Common myeloid progenitor, CD34-positive (primary cell): Measurements from ENCODE around the gene RAD51B.

ENCODE experiments used
- CTCF ChIA-PET: fragments of 350-600 bp; sonication (Branson Sonifier 250); formaldehyde crosslinking; loops from one replicate; lab custom pipeline; 2021; ENCODE audit warnings: antibody characterized with exemption; lab: Charles Lee
- POLR2A ChIA-PET: fragments of 350-600 bp; sonication (Branson Sonifier 250); formaldehyde crosslinking; loops from one replicate; lab custom pipeline; 2021; ENCODE audit warnings: antibody characterized with exemption; lab: Charles Lee
- DNase-seq, 3 donors: peaks; one replicate each; pipeline versions ENCODE4 v3.0.0 to v3.0.0-alpha.2; 2013
- H3K27ac ChIP-seq, 2 experiments: 1 replicate in 1 of 2; 2 replicates in 1 of 2; pipeline ENCODE4 v1.7.0; 2013; ENCODE audit warnings: inconsistent platforms in 2 of 2, low read length in 2 of 2, mild to moderate bottlenecking in 2 of 2, low read depth in 1 of 2, moderate library complexity in 1 of 2; ENCODE audit not compliant: severe bottlenecking in 2 of 2, insufficient read depth in 1 of 2, poor library complexity in 1 of 2
- H3K27me3 ChIP-seq, 5 experiments: replicated peaks in 2 of 5; 1 replicate in 3 of 5; 2 replicates in 2 of 5; pipeline versions ENCODE4 v1.6.1 to v1.7.0; 2013; ENCODE audit warnings: low read length in 4 of 5, mild to moderate bottlenecking in 2 of 5, moderate library complexity in 2 of 5, inconsistent platforms in 1 of 5; ENCODE audit not compliant: insufficient read depth in 5 of 5, control insufficient read depth in 4 of 5
- H3K36me3 ChIP-seq, 4 experiments: 1 replicate in 2 of 4; 2 replicates in 2 of 4; pipeline versions ENCODE4 v1.6.1 to v1.7.0; 2013; ENCODE audit warnings: low read length in 3 of 4, control low read depth in 1 of 4, mild to moderate bottlenecking in 1 of 4; ENCODE audit not compliant: control insufficient read depth in 4 of 4, insufficient read depth in 4 of 4
- H3K4me1 ChIP-seq, 4 experiments: 1 replicate in 3 of 4; 2 replicates in 1 of 4; pipeline versions ENCODE4 v1.6.1 to v1.7.1; 2013; ENCODE audit warnings: low read length in 3 of 4, mild to moderate bottlenecking in 3 of 4, control low read depth in 1 of 4, inconsistent platforms in 1 of 4, moderate library complexity in 1 of 4; ENCODE audit not compliant: control insufficient read depth in 4 of 4, insufficient read depth in 4 of 4; ENCODE audit errors: control extremely low read depth in 1 of 4
- H3K4me3 ChIP-seq, 7 experiments: 1 replicate in 4 of 7; 2 replicates in 3 of 7; pipeline versions ENCODE4 v1.5.1 to v1.7.0; 2013; ENCODE audit warnings: mild to moderate bottlenecking in 7 of 7, low read length in 6 of 7, moderate library complexity in 6 of 7, inconsistent platforms in 2 of 7, low read depth in 2 of 7, control low read depth in 1 of 7; ENCODE audit not compliant: insufficient read depth in 4 of 7, control insufficient read depth in 1 of 7; ENCODE audit errors: extremely low read depth in 1 of 7
- H3K9me3 ChIP-seq, 5 experiments: 1 replicate in 4 of 5; 2 replicates in 1 of 5; pipeline versions ENCODE4 v1.6.1 to v1.7.1; 2013; ENCODE audit warnings: low read length in 4 of 5, mild to moderate bottlenecking in 2 of 5, inconsistent platforms in 1 of 5, low read depth in 1 of 5, moderate library complexity in 1 of 5; ENCODE audit not compliant: control insufficient read depth in 4 of 5, insufficient read depth in 2 of 5; ENCODE audit errors: control extremely low read depth in 1 of 5
- WGBS: methylation state at CpG from one replicate; pipeline ENCODE4 v1.1.5; 2013; ENCODE audit not compliant: insufficient coverage; 5-methylcytosine and 5-hydroxymethylcytosine counted together

The RAD51B gene

GRCh38 chr14:68628605-68629310, 809.2 kb downstream of the RAD51B start:
- H3K4me3 ChIP-seq: peak overlapping the region in 4 of 7 experiments; percentile 15 to 65 (median 42)
- ChIA-PET CTCF (interaction anchor here (1.3 to 3.7 kb wide), 3 partner anchors 9 to 21 kb away, joined by 4 to 12 read pairs (median 6); no protein-coding TSS in a partner anchor), POLR2A (no interaction called here)
- no peaks in the 10 kb centered on the region for H3K9me3 ChIP-seq
- H3K27ac ChIP-seq: no peak overlapping the region
- H3K27me3 ChIP-seq: no peaks in the 10 kb centered on the region
- peak in 2 of 3 donors; percentile 55 to 71 for DNase-seq
- H3K36me3 ChIP-seq: no peaks in the 10 kb centered on the region
- WGBS: 36% methylated on average over 12 of the region's 30 CpGs
- H3K4me1 ChIP-seq: peaks cover 6 to 32% (median 24%) of the 10 kb centered on the region in 4 experiments

GRCh38 chr14:68630081-68630571, 810.5 kb downstream of the RAD51B start:
- no peak for DNase-seq
- no peaks in the 10 kb centered on the region for H3K27me3 ChIP-seq
- ChIA-PET CTCF (interaction anchor here (0.8 to 3.7 kb wide), 7 partner anchors 8 to 383 kb away, joined by 3 to 12 read pairs (median 4); no protein-coding TSS in a partner anchor), POLR2A (no interaction called here)
- no peak overlapping the region for H3K27ac ChIP-seq
- peaks cover 0 to 25% (median 17%) of the 10 kb centered on the region in 4 experiments for H3K4me1 ChIP-seq
- no peak overlapping the region for H3K4me3 ChIP-seq
- 97% methylated on average over 7 of the region's 8 CpGs for WGBS
- H3K9me3 ChIP-seq: no peaks in the 10 kb centered on the region
- no peaks in the 10 kb centered on the region for H3K36me3 ChIP-seq

GRCh38 chr14:68630611-68631393, 811.2 kb downstream of the RAD51B start:
- H3K4me1 ChIP-seq: peaks cover 0 to 25% (median 17%) of the 10 kb centered on the region in 4 experiments
- H3K9me3 ChIP-seq: no peaks in the 10 kb centered on the region
- no peak overlapping the region for H3K4me3 ChIP-seq
- no peak overlapping the region for H3K27ac ChIP-seq
- no peaks in the 10 kb centered on the region for H3K36me3 ChIP-seq
- CTCF ChIA-PET: interaction anchor here (1.1 to 2.5 kb wide), 5 partner anchors 12 to 41 kb away, joined by 3 to 7 read pairs (median 5); no protein-coding TSS in a partner anchor
- WGBS: 96% methylated on average over 9 of the region's 11 CpGs
- no peaks in the 10 kb centered on the region for H3K27me3 ChIP-seq
- DNase-seq: no peak
- POLR2A ChIA-PET: no interaction called here

DNA sequence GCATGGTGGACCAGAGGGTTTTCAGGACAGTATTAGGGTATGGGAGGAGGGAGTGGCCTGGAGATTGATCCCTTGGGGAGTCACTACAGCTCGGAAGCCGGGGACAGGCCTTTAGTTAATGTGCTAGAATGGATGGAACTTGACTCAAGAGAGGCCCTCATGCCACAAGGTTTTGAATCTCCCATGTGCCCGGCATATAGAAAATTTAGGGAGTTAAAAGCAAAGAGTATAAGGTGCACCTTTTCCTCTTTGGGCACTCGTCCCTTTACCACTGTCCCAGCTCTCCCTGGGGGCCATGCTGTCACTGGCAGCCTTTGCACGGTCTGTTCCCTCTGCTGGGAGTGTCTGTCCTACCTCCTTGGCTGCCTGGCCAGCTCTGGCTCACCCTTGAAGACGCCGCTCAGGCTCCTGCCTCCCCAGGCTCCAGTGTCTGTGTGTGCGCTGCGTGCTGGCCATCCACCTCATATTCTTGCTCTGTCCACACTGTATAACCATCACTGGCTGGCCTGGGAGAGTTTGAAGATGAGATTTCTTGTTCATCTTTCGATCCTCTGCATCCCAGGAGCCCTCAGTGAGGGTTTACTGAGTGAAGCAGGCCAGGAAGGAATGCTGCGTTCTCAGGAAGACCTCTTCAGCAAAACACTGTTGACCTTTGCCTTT, 811.9 kb downstream of the RAD51B start:
- Histone ChIP-seq H3K27ac (no peak overlapping the region), H3K27me3 (no peaks in the 10 kb centered on the region), H3K36me3 (no peaks in the 10 kb centered on the region), H3K9me3 (no peaks in the 10 kb centered on the region), H3K4me3 (no peak overlapping the region), H3K4me1 (peaks cover 0 to 25% (median 17%) of the 10 kb centered on the region in 4 experiments)
- CTCF ChIA-PET: interaction anchor here (2.5 kb wide), 1 partner anchor 12 kb away, joined by 7 read pairs; no protein-coding TSS in a partner anchor
- POLR2A ChIA-PET: no interaction called here
- WGBS: 96% methylated on average over 7 of the region's 11 CpGs
- DNase-seq: no peak

DNA sequence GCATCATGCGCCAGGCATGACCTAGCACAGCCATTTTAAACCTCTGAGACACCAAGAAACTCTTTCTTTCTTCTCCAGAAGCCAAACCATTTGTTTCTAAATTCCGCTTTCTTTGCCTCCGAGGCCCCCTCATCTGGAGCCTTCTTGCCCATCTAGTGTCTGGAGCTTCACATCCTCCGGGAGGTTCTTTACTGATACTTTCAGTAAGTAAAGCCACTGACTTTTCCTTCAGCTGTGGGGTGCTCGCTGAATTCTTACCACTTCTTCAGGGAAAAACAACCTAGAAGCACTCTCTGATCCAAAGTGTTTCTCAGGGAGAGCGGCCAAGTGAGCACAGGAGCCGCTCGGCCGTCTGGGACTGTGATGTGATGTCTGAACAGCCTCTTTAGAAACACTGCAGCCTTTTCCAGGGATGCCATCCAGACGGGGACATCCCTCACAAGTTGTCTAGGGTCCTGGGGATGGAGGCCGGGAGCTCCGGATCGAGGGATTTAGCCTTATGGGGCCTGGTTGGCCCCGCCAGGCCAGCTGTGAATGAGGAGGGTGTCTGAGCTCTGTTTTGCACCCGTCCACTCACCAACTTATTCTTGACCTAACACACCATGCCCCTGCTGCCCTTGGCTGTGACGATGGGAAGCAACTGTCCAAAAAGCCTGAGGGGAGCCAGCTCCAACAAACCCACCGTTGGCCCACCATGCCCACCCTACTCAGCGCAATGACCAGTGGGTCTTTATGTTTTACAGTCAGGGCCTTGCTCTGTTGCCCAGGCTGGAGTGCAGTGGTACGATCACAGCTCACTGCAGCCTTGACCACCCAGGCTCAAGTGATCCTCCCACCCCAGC, 812.7 kb downstream of the RAD51B start:
- Histone ChIP-seq H3K27me3 (no peaks in the 10 kb centered on the region), H3K4me1 (peaks cover 0 to 25% (median 17%) of the 10 kb centered on the region in 4 experiments), H3K9me3 (no peaks in the 10 kb centered on the region), H3K36me3 (no peaks in the 10 kb centered on the region), H3K27ac (no peak overlapping the region), H3K4me3 (no peak overlapping the region)
- CTCF ChIA-PET: interaction anchor here (0.6 to 2.5 kb wide), 2 partner anchors 11 to 1465 kb away, joined by 3 to 7 read pairs; no protein-coding TSS in a partner anchor
- POLR2A ChIA-PET: interaction anchor here (0.7 kb wide), 1 partner anchor 161 kb away, joined by 3 read pairs; the partner anchor contains the start of gene ZFP36L1
- 96% methylated on average over 15 of the region's 19 CpGs for WGBS
- no peak for DNase-seq
